D721Med (cell line): Measurements from ENCODE around the gene PCSK7.
"Not testable (repeated sequence)": the region's sequence is repeated elsewhere in the genome, so short reads cannot be mapped to it uniquely, and the experiment has no call there.

Experiments
- DNase-seq: peaks from one replicate; pipeline ENCODE4 v3.0.0; 2011; ENCODE audit warnings: low spot score; ENCODE audit not compliant: insufficient read length
- FAIRE-seq: peaks from 2 replicates; lab custom pipeline; 2011; peaks lifted over from hg19 to GRCh38; lab: Jason Lieb, UNC
- TF ChIP-seq, protein P1 (sequence below): IDR thresholded peaks from 2 replicates; pipeline ENCODE4 v1.5.1; 2012; ENCODE audit warnings: mild to moderate bottlenecking, control low read depth; ENCODE audit not compliant: insufficient read depth; ENCODE audit errors: missing control alignments

PCSK7 gene

DNA sequence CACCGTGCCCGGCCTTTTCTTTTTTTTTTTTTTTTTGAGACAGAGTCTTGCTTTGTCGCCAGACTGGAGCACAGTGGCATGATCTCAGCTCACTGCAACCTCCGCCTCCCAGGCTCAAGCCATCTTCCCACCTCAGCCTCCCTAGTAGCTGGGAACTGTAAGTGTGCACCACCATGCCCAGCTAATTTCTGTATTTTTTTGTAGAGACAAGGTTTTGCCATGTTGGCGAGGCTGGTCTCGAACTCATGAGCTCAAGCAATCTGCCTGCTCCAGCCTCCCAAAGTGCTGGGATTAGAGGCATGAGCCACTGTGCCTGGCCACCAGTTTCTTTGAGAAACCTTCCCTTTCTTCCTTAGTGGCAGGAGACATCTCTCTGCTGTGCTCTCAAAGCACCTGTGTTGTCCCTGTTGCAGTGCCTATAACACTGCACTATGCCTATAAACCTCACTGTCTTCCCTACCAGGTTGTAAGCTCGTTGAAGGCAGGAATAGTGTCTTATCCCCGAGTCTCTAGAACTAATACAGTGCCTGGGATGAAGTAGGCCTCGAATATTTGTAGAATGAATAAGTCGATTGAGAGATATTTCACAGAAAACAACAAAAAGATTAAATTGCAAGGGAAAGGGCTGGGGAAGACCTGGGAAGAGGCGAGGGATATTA is 19.0 kb downstream of the PCSK7 start:
- TF ChIP-seq, protein P1, sequence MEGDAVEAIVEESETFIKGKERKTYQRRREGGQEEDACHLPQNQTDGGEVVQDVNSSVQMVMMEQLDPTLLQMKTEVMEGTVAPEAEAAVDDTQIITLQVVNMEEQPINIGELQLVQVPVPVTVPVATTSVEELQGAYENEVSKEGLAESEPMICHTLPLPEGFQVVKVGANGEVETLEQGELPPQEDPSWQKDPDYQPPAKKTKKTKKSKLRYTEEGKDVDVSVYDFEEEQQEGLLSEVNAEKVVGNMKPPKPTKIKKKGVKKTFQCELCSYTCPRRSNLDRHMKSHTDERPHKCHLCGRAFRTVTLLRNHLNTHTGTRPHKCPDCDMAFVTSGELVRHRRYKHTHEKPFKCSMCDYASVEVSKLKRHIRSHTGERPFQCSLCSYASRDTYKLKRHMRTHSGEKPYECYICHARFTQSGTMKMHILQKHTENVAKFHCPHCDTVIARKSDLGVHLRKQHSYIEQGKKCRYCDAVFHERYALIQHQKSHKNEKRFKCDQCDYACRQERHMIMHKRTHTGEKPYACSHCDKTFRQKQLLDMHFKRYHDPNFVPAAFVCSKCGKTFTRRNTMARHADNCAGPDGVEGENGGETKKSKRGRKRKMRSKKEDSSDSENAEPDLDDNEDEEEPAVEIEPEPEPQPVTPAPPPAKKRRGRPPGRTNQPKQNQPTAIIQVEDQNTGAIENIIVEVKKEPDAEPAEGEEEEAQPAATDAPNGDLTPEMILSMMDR = no peak
- FAIRE-seq (no peak), DNase-seq (no peak)

DNA sequence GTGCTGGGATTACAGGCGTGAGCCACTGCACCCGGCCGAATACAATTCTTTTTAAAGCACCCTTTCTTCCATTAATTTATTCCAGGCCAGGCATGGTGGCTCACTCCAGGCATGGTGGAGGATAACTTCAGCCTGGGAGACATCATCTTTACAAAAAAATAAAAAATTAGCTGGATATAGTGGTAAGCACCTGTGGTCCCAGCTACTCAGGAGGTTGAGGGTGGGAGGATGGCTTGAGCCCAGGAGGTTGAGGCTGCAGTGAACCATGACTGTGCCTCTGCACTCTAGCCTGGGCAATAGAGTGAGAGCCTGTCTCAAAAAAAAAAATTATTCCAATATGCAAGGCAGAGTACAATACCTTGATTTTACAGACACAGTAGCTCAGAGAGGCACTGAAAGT is 21.3 kb downstream of the PCSK7 start:
- no peak for FAIRE-seq
- no peak for DNase-seq
- TF ChIP-seq, protein P1 = no peak

GRCh38 chr11:117209351-117210125 is 22.3 kb downstream of the PCSK7 start:
- FAIRE-seq = not testable (repeated sequence)

DNA sequence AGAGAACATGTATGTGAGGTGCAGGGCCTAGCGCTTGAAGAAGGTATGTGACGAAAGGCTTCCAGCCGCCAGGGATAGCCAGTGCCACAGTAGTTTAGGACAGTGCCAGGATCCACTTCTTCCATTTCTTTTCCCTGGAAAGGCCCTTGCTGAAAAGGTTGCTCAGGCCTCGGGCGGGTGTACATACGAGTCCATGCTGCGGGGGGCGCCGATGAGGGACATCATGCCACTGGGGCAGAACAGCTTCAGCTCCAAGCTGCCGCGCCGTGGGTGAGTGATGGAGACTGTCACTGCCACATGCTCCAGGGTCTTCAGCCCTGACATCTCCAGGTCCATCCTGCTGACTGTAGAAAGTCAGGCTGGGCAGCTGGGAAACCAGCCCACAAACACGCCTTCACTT is 23.2 kb downstream of the PCSK7 start:
- DNase-seq, FAIRE-seq: not testable (repeated sequence)

More at GRCh38 chr11:117209351-117210125, 22.3 kb downstream of the PCSK7 start:
- DNase-seq = not testable (repeated sequence)

GRCh38 chr11:117207481-117207880 is 24.4 kb downstream of the PCSK7 start:
- DNase-seq, FAIRE-seq: not testable (repeated sequence)

GRCh38 chr11:117206859-117207258 is 25.0 kb downstream of the PCSK7 start:
- FAIRE-seq, DNase-seq: not testable (repeated sequence)

- not testable (repeated sequence) for DNase-seq, FAIRE-seq
Observed at GRCh38 chr11:117206111-117206510, 25.8 kb downstream of the PCSK7 start.

- TF ChIP-seq, protein P1 = no peak
- FAIRE-seq = no peak
- DNase-seq = no peak
Observed at GRCh38 chr11:117205211-117205818, 26.6 kb downstream of the PCSK7 start.

- no peak for DNase-seq
- TF ChIP-seq, protein P1 = no peak
- FAIRE-seq = no peak
Observed at GRCh38 chr11:117204283-117205080, 27.4 kb downstream of the PCSK7 start.
